Limb (tissue), 2 donors: ENCODE results near the gene ANXA9.

Experiments used
- DNase-seq, 2 donors: peaks; one replicate each; pipeline ENCODE4 v3.0.0-alpha.2; 2016; ENCODE audit errors: extremely low spot score in 2 of 2

Gene ANXA9

GRCh38 chr1:150974580-150975478 is 7.3 kb upstream of the ANXA9 start, which contains the start of gene CERS2:
Gene CERS2, minus strand, starts transcription at chr1:150974835. Its CDS starts 5,745 bp downstream, at chr1:150969090.
- peak; percentile 81 to 90 for DNase-seq

GRCh38 chr1:150976401-150976821 is 5.7 kb upstream of the ANXA9 start:
- no peak for DNase-seq

- DNase-seq: peak in 1 of 2 donors; percentile 52
Observed at GRCh38 chr1:150976879-150977694, 5.0 kb upstream of the ANXA9 start.

GRCh38 chr1:150979092-150980056 is 2.7 kb upstream of the ANXA9 start:
- DNase-seq: peak; percentile 91

- no peak for DNase-seq
Observed at GRCh38 chr1:150981177-150981804, 801 bp upstream of the ANXA9 start.

- DNase-seq: no peak
Observed at GRCh38 chr1:150985179-150985825, 3.2 kb downstream of the ANXA9 start.

- no peak for DNase-seq
Observed at GRCh38 chr1:150987924-150988323, 5.8 kb downstream of the ANXA9 start.

GRCh38 chr1:150992626-150993025 is 10.5 kb downstream of the ANXA9 start:
- no peak for DNase-seq

GRCh38 chr1:150994248-150994647 is 12.2 kb downstream of the ANXA9 start:
- no peak for DNase-seq

- no peak for DNase-seq
Observed at GRCh38 chr1:150995460-150995859, 13.4 kb downstream of the ANXA9 start.

GRCh38 chr1:150995896-150996295 is 13.8 kb downstream of the ANXA9 start:
- DNase-seq: no peak

- DNase-seq: no peak
Observed at GRCh38 chr1:150997126-150997872, 15.2 kb downstream of the ANXA9 start.

- no peak for DNase-seq
Observed at GRCh38 chr1:150997949-150998348, 15.9 kb downstream of the ANXA9 start.

- no peak for DNase-seq
Observed at GRCh38 chr1:150999051-150999674, 17.1 kb downstream of the ANXA9 start.

GRCh38 chr1:150999926-151000325 is 17.8 kb downstream of the ANXA9 start:
- DNase-seq: no peak

GRCh38 chr1:151000408-151000807 is 18.3 kb downstream of the ANXA9 start:
- DNase-seq: no peak

- DNase-seq: no peak
Observed at GRCh38 chr1:151001602-151002001, 19.5 kb downstream of the ANXA9 start.

GRCh38 chr1:151002051-151002450 is 20.0 kb downstream of the ANXA9 start:
- no peak for DNase-seq

GRCh38 chr1:151002611-151003010 is 20.5 kb downstream of the ANXA9 start:
- DNase-seq: no peak
